Astrocyte of the cerebellum (primary cell): ENCODE results near the gene ATP13A3.

Experiments
- DNase-seq: peaks from one replicate; pipeline ENCODE4 v3.0.0-alpha.2; 2011; ENCODE audit warnings: low read depth
- H3K4me3 ChIP-seq: 2 replicates; pipeline ENCODE4 v1.5.1; 2011; ENCODE audit warnings: mild to moderate bottlenecking, low read depth, low read length, moderate library complexity
- CTCF ChIP-seq: IDR thresholded peaks from 2 replicates; pipeline ENCODE4 v1.5.1; 2012; ENCODE audit warnings: low read length, low read depth, moderate library complexity, mild to moderate bottlenecking; ENCODE audit errors: missing control alignments
- in situ Hi-C: cut with HindIII; loops from 2 replicates; pipeline ENCODE4 v1.10.0; 2017; ENCODE audit warnings: low sequenced_read_pairs

The ATP13A3 gene

GRCh38 chr3:194475978-194476377, 10.8 kb downstream of the ATP13A3 start:
- DNase-seq = no peak
- TF ChIP-seq CTCF = no peak
- in situ Hi-C loops = no loop called here
- H3K4me3 ChIP-seq = no peak overlapping the region

GRCh38 chr3:194475138-194475932, 11.5 kb downstream of the ATP13A3 start:
- no peak overlapping the region for H3K4me3 ChIP-seq
- TF ChIP-seq CTCF = no peak
- in situ Hi-C loops = no loop called here
- no peak for DNase-seq

GRCh38 chr3:194474675-194475074, 12.1 kb downstream of the ATP13A3 start:
- in situ Hi-C loops = no loop called here
- no peak overlapping the region for H3K4me3 ChIP-seq
- no peak for DNase-seq
- no peak for TF ChIP-seq CTCF

- in situ Hi-C loops = no loop called here
- peak; percentile 100 for TF ChIP-seq CTCF
- no peak overlapping the region for H3K4me3 ChIP-seq
- peak; percentile 63 for DNase-seq
These were observed 14.4 kb downstream of the ATP13A3 start for GRCh38 chr3:194472290-194472920.

- H3K4me3 ChIP-seq = no peak overlapping the region
- TF ChIP-seq CTCF = no peak
- in situ Hi-C loops = no loop called here
- DNase-seq = no peak
These were observed 14.9 kb downstream of the ATP13A3 start for GRCh38 chr3:194471863-194472262.

- TF ChIP-seq CTCF = no peak
- in situ Hi-C loops = no loop called here
- no peak overlapping the region for H3K4me3 ChIP-seq
- no peak for DNase-seq
These were observed 16.2 kb downstream of the ATP13A3 start for GRCh38 chr3:194470615-194471014.
